Measurements from ENCODE around the gene PFKL.

- TF ChIP-seq CTCF (IDR thresholded peaks at IDR 0.05), result no peak
- TF ChIP-seq POLR2A (IDR thresholded peaks at IDR 0.05), result no peak
- TF ChIP-seq POLR2AphosphoS5 (IDR thresholded peaks at IDR 0.05), result no peak
Observed at GRCh38 chr21:44283948-44284347, 15.9 kb upstream of the PFKL start.
